Measurements from ENCODE around the gene PCDHB3.
A peak's percentile ranks its signal among the peaks of the same experiment; 100 is the strongest.

The PCDHB3 gene

DNA sequence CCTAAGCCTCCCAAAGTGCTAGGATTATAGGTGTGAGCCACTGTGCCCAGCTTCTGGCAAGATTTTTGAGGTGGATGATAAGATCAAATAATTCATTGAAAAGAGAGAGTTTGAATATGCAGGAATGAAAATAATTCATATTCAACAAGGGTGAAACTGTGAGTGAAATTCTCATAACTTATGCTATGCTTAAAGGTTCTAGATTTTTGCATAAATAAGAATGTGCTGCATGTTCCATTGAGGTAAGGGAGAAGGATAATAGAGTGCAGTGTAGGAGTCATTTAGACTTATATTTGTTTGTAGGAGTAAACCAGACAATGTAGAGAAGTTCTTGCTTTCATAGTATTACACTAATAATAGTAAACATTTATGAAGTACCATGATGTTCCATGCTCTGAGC, 18.0 kb upstream of the PCDHB3 start:
- Histone ChIP-seq H2BK5ac (ENCODE audit: low read length) (no peak overlapping the region), H3K23ac (ENCODE audit: low read depth, low read length, poor library complexity) (no peak overlapping the region), H3K9me3 (replicated peaks in 1 of 2; ENCODE audit: control insufficient read depth in 2 of 2, insufficient read depth in 1 of 2, low read depth in 1 of 2, low read length in 2 of 2) (no peaks in the 10 kb centered on the region)

DNA sequence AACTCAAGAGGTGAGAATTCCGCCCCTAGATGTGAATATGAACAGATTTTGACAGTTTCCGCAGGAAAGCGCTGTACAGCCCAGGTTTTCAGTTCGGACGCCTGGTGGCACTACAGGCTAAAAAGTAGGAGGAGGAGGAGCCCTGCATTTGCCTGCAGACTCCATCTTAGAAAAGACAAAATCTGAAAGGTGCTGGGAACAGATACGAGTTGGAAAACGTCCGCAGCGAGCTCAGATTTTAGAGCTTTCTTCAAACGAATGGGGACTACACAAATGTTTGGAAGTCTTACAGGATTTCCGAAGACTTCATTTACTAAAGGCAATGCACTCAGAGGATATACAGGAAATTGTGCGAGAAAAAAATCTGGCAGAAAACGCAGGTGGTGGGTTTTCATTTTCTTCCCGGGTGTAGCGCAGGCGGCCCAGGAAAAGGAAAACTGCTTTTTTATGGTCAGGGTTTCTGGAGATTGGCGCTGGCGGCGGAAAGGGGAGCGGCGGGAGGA, 15.7 kb upstream of the PCDHB3 start:
- no CpG with 5 or more reads among the region's 21 CpGs for WGBS, 2 donors (ENCODE audit: extremely low coverage in 2 of 2, insufficient read length in 2 of 2, insufficient replicate concordance in 1 of 2)
- DNase-seq (ENCODE audit: low spot score) = peak; percentile 8
- Histone ChIP-seq H3K14ac (ENCODE audit: low read length) (no peak overlapping the region), H3K4me2 (ENCODE audit: insufficient read depth, low read length, poor library complexity, severe bottlenecking) (no peak overlapping the region), H3K9ac (ENCODE audit: low read depth, low read length, poor library complexity) (no peak overlapping the region), H3K4me3 (ENCODE audit: low read length in 2 of 2) (no peak overlapping the region), H3K36me3 (replicated peaks in 1 of 2; ENCODE audit: control insufficient read depth in 2 of 2, insufficient read depth in 2 of 2, low read length in 2 of 2) (no peaks in the 10 kb centered on the region), H3K23ac (ENCODE audit: low read depth, low read length, poor library complexity) (no peak overlapping the region), H3K9me3 (replicated peaks in 1 of 2; ENCODE audit: control insufficient read depth in 2 of 2, insufficient read depth in 1 of 2, low read depth in 1 of 2, low read length in 2 of 2) (no peaks in the 10 kb centered on the region), H2BK15ac (ENCODE audit: low read length) (no peak overlapping the region), H2AFZ (ENCODE audit: low read length) (peak overlapping the region; percentile 74), H2AK5ac (ENCODE audit: low read depth, low read length) (no peak overlapping the region), H2BK12ac (ENCODE audit: low read length) (no peak overlapping the region), H3K4me1 (ENCODE audit: control insufficient read depth in 2 of 2, insufficient read depth in 1 of 2, low read depth in 1 of 2, low read length in 2 of 2) (no peaks in the 10 kb centered on the region), H2BK5ac (ENCODE audit: low read length) (no peak overlapping the region), H4K91ac (ENCODE audit: low read depth, low read length, poor library complexity) (no peak overlapping the region), H2BK120ac (ENCODE audit: low read depth, low read length) (no peak overlapping the region), H3K27me3 (ENCODE audit: control insufficient read depth in 3 of 3, insufficient read depth in 3 of 3, low read depth in 1 of 3, low read length in 3 of 3) (no peaks in the 10 kb centered on the region), H3K79me1 (ENCODE audit: low read depth, low read length) (no peaks in the 10 kb centered on the region), H3K4ac (ENCODE audit: low read length) (no peak overlapping the region), H3K18ac (ENCODE audit: low read length) (no peak overlapping the region), H4K8ac (ENCODE audit: low read depth, low read length) (no peak overlapping the region), H3K27ac (replicated peaks; ENCODE audit: low read length) (no peak overlapping the region)

More for the DNA sequence above, 18.0 kb upstream of the PCDHB3 start:
- H3K4me3 ChIP-seq (ENCODE audit: low read length in 2 of 2) = no peak overlapping the region
- H3K36me3 ChIP-seq (replicated peaks in 1 of 2; ENCODE audit: control insufficient read depth in 2 of 2, insufficient read depth in 2 of 2, low read length in 2 of 2) = no peaks in the 10 kb centered on the region
- H3K9ac ChIP-seq (ENCODE audit: low read depth, low read length, poor library complexity) = no peak overlapping the region
- no peak overlapping the region for H3K27ac ChIP-seq (replicated peaks; ENCODE audit: low read length)
- no peak overlapping the region for H4K8ac ChIP-seq (ENCODE audit: low read depth, low read length)
- no peak overlapping the region for H3K18ac ChIP-seq (ENCODE audit: low read length)
- no peak overlapping the region for H3K4me2 ChIP-seq (ENCODE audit: insufficient read depth, low read length, poor library complexity, severe bottlenecking)
- H3K4me1 ChIP-seq (ENCODE audit: control insufficient read depth in 2 of 2, insufficient read depth in 1 of 2, low read depth in 1 of 2, low read length in 2 of 2) = no peaks in the 10 kb centered on the region
- H2AK5ac ChIP-seq (ENCODE audit: low read depth, low read length) = no peak overlapping the region
- H2BK12ac ChIP-seq (ENCODE audit: low read length) = no peak overlapping the region
- H2AFZ ChIP-seq (ENCODE audit: low read length) = no peak overlapping the region
- no peak overlapping the region for H4K91ac ChIP-seq (ENCODE audit: low read depth, low read length, poor library complexity)
- H3K27me3 ChIP-seq (ENCODE audit: control insufficient read depth in 3 of 3, insufficient read depth in 3 of 3, low read depth in 1 of 3, low read length in 3 of 3) = no peaks in the 10 kb centered on the region
- H2BK120ac ChIP-seq (ENCODE audit: low read depth, low read length) = no peak overlapping the region
- no peak for DNase-seq (ENCODE audit: low spot score)
- no peaks in the 10 kb centered on the region for H3K79me1 ChIP-seq (ENCODE audit: low read depth, low read length)
- no peak overlapping the region for H3K14ac ChIP-seq (ENCODE audit: low read length)
- H2BK15ac ChIP-seq (ENCODE audit: low read length) = no peak overlapping the region
- H3K4ac ChIP-seq (ENCODE audit: low read length) = no peak overlapping the region

DNA sequence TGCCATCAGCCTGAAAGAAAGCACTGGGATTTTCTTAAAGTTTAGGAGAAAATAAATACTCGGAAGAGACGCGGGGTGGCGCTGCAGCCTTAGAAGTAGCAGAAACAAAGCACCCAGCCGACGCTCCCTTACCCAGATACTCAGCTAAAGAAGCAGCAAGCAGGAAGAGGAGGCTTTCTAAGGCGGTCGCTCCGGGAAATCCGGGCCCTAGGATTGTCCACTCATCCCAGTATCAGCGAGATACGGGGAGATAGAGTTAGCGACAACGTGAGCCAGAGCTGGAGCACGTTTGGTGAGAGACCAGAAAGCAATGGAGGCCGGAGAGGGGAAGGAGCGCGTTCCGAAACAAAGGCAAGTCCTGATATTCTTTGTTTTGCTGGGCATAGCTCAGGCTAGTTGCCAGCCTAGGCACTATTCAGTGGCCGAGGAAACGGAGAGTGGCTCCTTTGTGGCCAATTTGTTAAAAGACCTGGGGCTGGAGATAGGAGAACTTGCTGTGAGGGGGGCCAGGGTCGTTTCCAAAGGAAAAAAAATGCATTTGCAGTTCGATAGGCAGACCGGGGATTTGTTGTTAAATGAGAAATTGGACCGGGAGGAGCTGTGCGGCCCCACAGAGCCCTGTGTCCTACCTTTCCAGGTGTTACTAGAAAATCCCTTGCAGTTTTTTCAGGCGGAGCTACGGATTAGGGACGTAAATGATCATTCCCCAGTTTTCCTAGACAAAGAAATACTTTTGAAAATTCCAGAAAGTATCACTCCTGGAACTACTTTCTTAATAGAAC, 5.6 kb upstream of the PCDHB3 start, which contains the start of gene PCDHB2:
PCDHB2 (plus strand) TSS at position 135 of the 782 bp plus-strand sequence; CDS start at position 311, 176 bp downstream.
- no peak within 1 kb of the TSS for H2BK12ac ChIP-seq (ENCODE audit: low read length)
- H3K9ac ChIP-seq (ENCODE audit: low read depth, low read length, poor library complexity) = peak within 1 kb of the TSS; percentile 79
- peak within 1 kb of the TSS; percentile 16 for H3K23ac ChIP-seq (ENCODE audit: low read depth, low read length, poor library complexity)
- H2BK120ac ChIP-seq (ENCODE audit: low read depth, low read length) = no peak within 1 kb of the TSS
- H3K14ac ChIP-seq (ENCODE audit: low read length) = peak within 1 kb of the TSS; percentile 1
- H2AFZ ChIP-seq (ENCODE audit: low read length) = peak within 1 kb of the TSS; percentile 91
- H4K8ac ChIP-seq (ENCODE audit: low read depth, low read length) = peak within 1 kb of the TSS; percentile 33
- WGBS, 2 donors (ENCODE audit: extremely low coverage in 2 of 2, insufficient read length in 2 of 2, insufficient replicate concordance in 1 of 2) = no CpG with 5 or more reads among the region's 29 CpGs
- peak within 1 kb of the TSS; percentile 85 for H2BK5ac ChIP-seq (ENCODE audit: low read length)
- peak within 1 kb of the TSS; percentile 49 for H3K4me2 ChIP-seq (ENCODE audit: insufficient read depth, low read length, poor library complexity, severe bottlenecking)
- no peak within 1 kb of the TSS for H3K4ac ChIP-seq (ENCODE audit: low read length)
- no peaks in the 10 kb centered on the region for H3K79me1 ChIP-seq (ENCODE audit: low read depth, low read length)
- H3K36me3 ChIP-seq (replicated peaks in 1 of 2; ENCODE audit: control insufficient read depth in 2 of 2, insufficient read depth in 2 of 2, low read length in 2 of 2) = peaks cover 6 to 35% of the 10 kb centered on the region in 2 donors
- peak within 1 kb of the TSS; percentile 84 to 89 for H3K4me3 ChIP-seq (ENCODE audit: low read length in 2 of 2)
- H4K91ac ChIP-seq (ENCODE audit: low read depth, low read length, poor library complexity) = no peak within 1 kb of the TSS
- H3K27me3 ChIP-seq (ENCODE audit: control insufficient read depth in 3 of 3, insufficient read depth in 3 of 3, low read depth in 1 of 3, low read length in 3 of 3) = no peaks in the 10 kb centered on the region
- peak within 1 kb of the TSS; percentile 90 for H3K18ac ChIP-seq (ENCODE audit: low read length)
- peaks cover 12 to 43% of the 10 kb centered on the region in 2 donors for H3K9me3 ChIP-seq (replicated peaks in 1 of 2; ENCODE audit: control insufficient read depth in 2 of 2, insufficient read depth in 1 of 2, low read depth in 1 of 2, low read length in 2 of 2)
- H2BK15ac ChIP-seq (ENCODE audit: low read length) = no peak within 1 kb of the TSS
- H3K27ac ChIP-seq (replicated peaks; ENCODE audit: low read length) = peak within 1 kb of the TSS; percentile 57
- DNase-seq (ENCODE audit: low spot score) = peak; percentile 80
- H3K4me1 ChIP-seq (ENCODE audit: control insufficient read depth in 2 of 2, insufficient read depth in 1 of 2, low read depth in 1 of 2, low read length in 2 of 2) = no peaks in the 10 kb centered on the region
- H2AK5ac ChIP-seq (ENCODE audit: low read depth, low read length) = no peak within 1 kb of the TSS

DNA sequence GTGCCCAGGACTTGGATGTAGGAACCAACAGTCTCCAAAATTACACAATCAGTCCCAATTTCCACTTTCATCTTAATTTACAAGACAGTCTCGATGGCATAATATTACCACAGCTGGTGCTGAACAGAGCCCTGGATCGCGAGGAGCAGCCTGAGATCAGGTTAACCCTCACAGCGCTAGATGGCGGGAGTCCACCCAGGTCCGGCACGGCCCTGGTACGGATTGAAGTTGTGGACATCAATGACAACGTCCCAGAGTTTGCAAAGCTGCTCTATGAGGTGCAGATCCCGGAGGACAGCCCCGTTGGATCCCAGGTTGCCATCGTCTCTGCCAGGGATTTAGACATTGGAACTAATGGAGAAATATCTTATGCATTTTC, 5.0 kb upstream of the PCDHB3 start:
- Histone ChIP-seq H3K27me3 (ENCODE audit: control insufficient read depth in 3 of 3, insufficient read depth in 3 of 3, low read depth in 1 of 3, low read length in 3 of 3) (no peaks in the 10 kb centered on the region), H3K9me3 (replicated peaks in 1 of 2; ENCODE audit: control insufficient read depth in 2 of 2, insufficient read depth in 1 of 2, low read depth in 1 of 2, low read length in 2 of 2) (peaks cover 13 to 48% of the 10 kb centered on the region in 2 donors), H3K9ac (ENCODE audit: low read depth, low read length, poor library complexity) (no peak overlapping the region), H3K4me2 (ENCODE audit: insufficient read depth, low read length, poor library complexity, severe bottlenecking) (peak overlapping the region; percentile 27), H3K14ac (ENCODE audit: low read length) (no peak overlapping the region), H3K79me1 (ENCODE audit: low read depth, low read length) (no peaks in the 10 kb centered on the region), H3K4me3 (ENCODE audit: low read length in 2 of 2) (peak overlapping the region; percentile 84 to 89), H2BK5ac (ENCODE audit: low read length) (no peak overlapping the region), H3K23ac (ENCODE audit: low read depth, low read length, poor library complexity) (no peak overlapping the region), H3K36me3 (replicated peaks in 1 of 2; ENCODE audit: control insufficient read depth in 2 of 2, insufficient read depth in 2 of 2, low read length in 2 of 2) (peaks cover 7 to 41% of the 10 kb centered on the region in 2 donors), H2AFZ (ENCODE audit: low read length) (peak overlapping the region; percentile 91), H2AK5ac (ENCODE audit: low read depth, low read length) (no peak overlapping the region), H3K4me1 (ENCODE audit: control insufficient read depth in 2 of 2, insufficient read depth in 1 of 2, low read depth in 1 of 2, low read length in 2 of 2) (no peaks in the 10 kb centered on the region), H3K4ac (ENCODE audit: low read length) (no peak overlapping the region), H2BK120ac (ENCODE audit: low read depth, low read length) (no peak overlapping the region), H4K91ac (ENCODE audit: low read depth, low read length, poor library complexity) (no peak overlapping the region), H2BK12ac (ENCODE audit: low read length) (no peak overlapping the region), H4K8ac (ENCODE audit: low read depth, low read length) (peak overlapping the region; percentile 33), H3K27ac (replicated peaks; ENCODE audit: low read length) (no peak overlapping the region), H3K18ac (ENCODE audit: low read length) (no peak overlapping the region), H2BK15ac (ENCODE audit: low read length) (no peak overlapping the region)
- WGBS, 2 donors (ENCODE audit: extremely low coverage in 2 of 2, insufficient read length in 2 of 2, insufficient replicate concordance in 1 of 2) = no CpG with 5 or more reads among the region's 12 CpGs
- no peak for DNase-seq (ENCODE audit: low spot score)
